Psoas muscle (tissue), 8 donors: ENCODE results near the gene BFSP1. TPM values are rescaled to one million over a fixed set of nuclear protein-coding genes. Genes with fewer than 3 reads are reported as not detected.

Experiments
- ATAC-seq, 4 donors: fragments of 200-7000 bp; cut with Tn5 transposase; one replicate each; pipeline ENCODE4 v1.9.1; 2020; ENCODE audit warnings: moderate library complexity in 3 of 4, mild to moderate bottlenecking in 2 of 4
- DNase-seq, 2 donors: peaks; one replicate each; pipeline ENCODE4 v3.0.0-alpha.2; 2020
- H3K27ac ChIP-seq: fragments of 200-600 bp; one replicate; pipeline ENCODE4 v1.8.0; 2022
- H3K27me3 ChIP-seq, 3 donors: fragments of 200-600 bp in 1 of 3; one replicate each; pipeline versions ENCODE4 v1.6.1 to v1.8.0; 2013 to 2022; ENCODE audit warnings: low read length in 2 of 3, mild to moderate bottlenecking in 2 of 3, moderate library complexity in 1 of 3; ENCODE audit not compliant: insufficient read depth in 3 of 3
- H3K36me3 ChIP-seq, 2 donors: fragments of 200-600 bp in 1 of 2; one replicate each; pipeline versions ENCODE4 v1.6.1 to v1.8.0; 2013 to 2022; ENCODE audit warnings: low read depth in 1 of 2, mild to moderate bottlenecking in 1 of 2, moderate library complexity in 1 of 2; ENCODE audit not compliant: insufficient read depth in 1 of 2
- H3K4me1 ChIP-seq: fragments of 200-600 bp; one replicate; pipeline ENCODE4 v1.8.0; 2022
- H3K4me3 ChIP-seq: fragments of 200-600 bp; one replicate; pipeline ENCODE4 v1.8.0; 2022; ENCODE audit warnings: mild to moderate bottlenecking
- H3K9me3 ChIP-seq: fragments of 200-600 bp; one replicate; pipeline ENCODE4 v1.8.0; 2022
- CTCF ChIP-seq: fragments of 200-600 bp; IDR thresholded peaks from one replicate; pipeline ENCODE4 v1.8.0; 2022; ENCODE audit warnings: antibody characterized with exemption
- WGBS, 3 donors: extraction: QIAGEN DNeasy Blood & Tissue Kit; methylation state at CpG; one replicate each; pipeline versions ENCODE4 v1.1.6 to v1.1.7; 2013; 5-methylcytosine and 5-hydroxymethylcytosine counted together
- intact Hi-C, 2 donors: fragments of 100-400 bp; cut with DNase I; formaldehyde crosslinking; loops; one replicate each; pipeline versions ENCODE4 v1.11.0 to v1.14.2; 2022
- polyA plus RNA-seq, 3 donors: library from polyadenylated mRNA; stranded (reverse); fragments of 200-250 nt; gene quantifications; one replicate each; pipeline ENCODE4 v1.2.3, GENCODE V29; 2013
- total RNA-seq, 4 donors: library from RNA; stranded (reverse); fragmentation: NEBNext Ultra II Directional in 2 of 4; extraction: Animal tissue kit (Norgen Biotek cat#: 25700) in 2 of 4; gene quantifications; one replicate each; pipeline versions ENCODE4 v1.2.1 to v1.2.4, GENCODE V29; 2021 to 2023
- donor health status: healthy with polysubstance abuse.
- donor health status: DM: no; HTN: no; CAD: no; lungs with moderate emphysema.
- donor health status: Bipolar disorder and iron deficiency.
- donor health status: healthy.
- donor health status: DM: yes; HTN: yes; CAD: no.
- donor health status: DM: no; HTN: no; CAD: no.
- donor health status: DM: no; HTN: no; CAD: no.
- donor health status: DM: yes; HTN: yes; CAD: no.

Gene BFSP1
- total and polyA plus RNA-seq, 7 donors, result 0.12 to 0.57 (median 0.24) TPM; not detected in 1

DNA sequence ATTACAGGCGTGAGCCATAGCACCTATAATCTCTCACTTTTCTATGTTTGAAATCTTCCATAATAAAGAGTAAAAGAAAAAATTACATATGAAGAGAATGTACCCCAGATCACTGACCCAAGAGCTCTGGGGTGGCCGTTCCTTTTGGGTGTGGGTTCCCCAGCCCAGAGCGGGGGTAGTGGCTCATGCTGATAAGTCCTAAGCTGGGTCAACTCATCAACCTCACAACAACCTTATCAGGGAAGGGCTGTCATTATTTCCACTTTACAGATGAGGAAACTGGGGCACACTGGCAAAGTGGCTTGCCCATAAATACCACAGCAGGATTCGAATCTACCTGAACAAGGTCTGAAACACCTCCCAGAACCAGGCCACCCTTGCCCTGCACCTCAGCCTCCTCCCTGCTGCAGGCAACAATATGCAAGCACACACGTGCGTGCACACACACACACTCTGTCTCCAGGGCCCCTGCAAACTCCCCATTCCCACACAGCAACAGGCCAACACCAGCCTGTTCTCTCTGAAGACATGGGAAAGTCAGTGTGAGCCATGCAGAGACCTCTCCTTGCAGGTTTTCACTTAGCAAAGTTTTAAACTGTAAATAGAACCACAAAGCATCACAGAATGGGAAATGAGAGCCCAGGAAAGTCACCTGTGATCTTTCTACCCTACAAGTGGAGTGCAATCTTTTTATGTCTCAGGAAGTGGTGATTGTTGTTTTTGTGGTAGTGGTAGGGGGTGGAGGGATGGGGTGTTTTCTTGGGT lies 27.7 kb downstream of the BFSP1 start:
- Histone ChIP-seq H3K27ac (no peak overlapping the region), H3K36me3 (no peaks in the 10 kb centered on the region), H3K4me1 (no peaks in the 10 kb centered on the region), H3K4me3 (no peak overlapping the region), H3K9me3 (no peaks in the 10 kb centered on the region), H3K27me3 (no peaks in the 10 kb centered on the region)
- intact Hi-C loops, result loop anchor here (2.0 to 10.0 kb wide), 7 partner anchors 33 to 774 kb away; no protein-coding TSS in a partner anchor
- ATAC-seq (no peak), DNase-seq (no peak)
- no peak for TF ChIP-seq CTCF
- WGBS, 3 donors, result 84 to 88% (median 85%) methylated on average over 6 of the region's 6 CpGs

GRCh38 chr20:17502105-17502504 lies 29.1 kb downstream of the BFSP1 start:
- H3K9me3 ChIP-seq, result no peaks in the 10 kb centered on the region
- TF ChIP-seq CTCF, result no peak
- H3K27me3 ChIP-seq, result no peaks in the 10 kb centered on the region
- no peaks in the 10 kb centered on the region for H3K4me1 ChIP-seq
- no peak overlapping the region for H3K27ac ChIP-seq
- H3K4me3 ChIP-seq, result no peak overlapping the region
- WGBS, 3 donors, result 75 to 88% (median 81%) methylated on average over 4 of the region's 4 CpGs
- no peaks in the 10 kb centered on the region for H3K36me3 ChIP-seq
- intact Hi-C loops, result loop anchor here (5.0 to 10.0 kb wide), 3 partner anchors 493 to 775 kb away; no protein-coding TSS in a partner anchor
- no peak for DNase-seq
- no peak for ATAC-seq

GRCh38 chr20:17501701-17502100 lies 29.5 kb downstream of the BFSP1 start:
- no peak for ATAC-seq
- Histone ChIP-seq H3K4me1 (no peaks in the 10 kb centered on the region), H3K27me3 (no peaks in the 10 kb centered on the region), H3K27ac (no peak overlapping the region), H3K9me3 (no peaks in the 10 kb centered on the region), H3K4me3 (no peak overlapping the region), H3K36me3 (no peaks in the 10 kb centered on the region)
- intact Hi-C loops, result loop anchor here (5.0 to 10.0 kb wide), 3 partner anchors 493 to 776 kb away; no protein-coding TSS in a partner anchor
- WGBS, 3 donors, result 81 to 86% (median 84%) methylated on average over 9 of the region's 9 CpGs
- no peak for DNase-seq
- no peak for TF ChIP-seq CTCF

DNA sequence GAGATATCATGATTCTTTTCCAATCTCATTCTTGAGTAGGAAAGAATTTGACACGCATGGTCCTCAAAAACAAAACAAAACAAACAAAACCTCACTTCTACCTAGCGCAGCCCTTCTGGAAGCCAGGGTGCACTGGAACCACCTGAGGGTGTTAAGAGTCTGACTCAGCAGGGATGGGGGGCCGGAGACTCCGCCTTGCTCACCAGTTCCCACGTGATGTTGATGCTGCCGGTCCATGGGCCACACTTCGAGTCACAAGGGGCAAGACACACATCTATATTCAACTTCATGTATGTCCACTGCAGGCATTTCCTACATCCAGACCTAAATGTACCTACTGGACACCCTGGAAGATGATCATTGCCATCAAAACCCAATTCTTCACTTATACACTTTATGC lies 30.4 kb downstream of the BFSP1 start:
- Histone ChIP-seq H3K36me3 (no peaks in the 10 kb centered on the region), H3K9me3 (no peaks in the 10 kb centered on the region), H3K27me3 (no peaks in the 10 kb centered on the region), H3K4me3 (no peak overlapping the region), H3K4me1 (no peaks in the 10 kb centered on the region), H3K27ac (no peak overlapping the region)
- intact Hi-C loops, result loop anchor here (5.0 to 10.0 kb wide), 3 partner anchors 494 to 776 kb away; no protein-coding TSS in a partner anchor
- 85 to 91% (median 91%) methylated on average over 7 of the region's 7 CpGs for WGBS, 3 donors
- TF ChIP-seq CTCF, result no peak
- no peak for DNase-seq
- ATAC-seq, result no peak
